HepG2 (cell line): Measurements from ENCODE around the gene STX5. TPM values are rescaled to one million over a fixed set of nuclear protein-coding genes. Genes with fewer than 3 reads are reported as not detected.
A peak's percentile ranks its signal among the peaks of the same experiment; 100 is the strongest.

Experiments used
- AGO2 ChIP-seq: fragments of 200-400 bp; formaldehyde crosslinking; optimal IDR thresholded peaks from 2 replicates; pipeline ENCODE3; 2017; ENCODE audit warnings: mild to moderate bottlenecking, low read depth, low read length, moderate library complexity
- AKNA ChIP-seq: sonication (generic); formaldehyde crosslinking; IDR thresholded peaks from 2 replicates; pipeline ENCODE4 v1.4.0; 2020; ENCODE audit warnings: missing genetic modification reagents, borderline replicate concordance
- ERF ChIP-seq: IDR thresholded peaks from 2 replicates; pipeline ENCODE4 v1.6.1; 2018; ENCODE audit warnings: missing biosample characterization, missing genetic modification reagents
- FOXA3 ChIP-seq: IDR thresholded peaks from 2 replicates; pipeline ENCODE4 v1.6.1; 2016; ENCODE audit warnings: missing genetic modification reagents, missing compliant biosample characterization
- MED1 ChIP-seq: sonication (generic); formaldehyde crosslinking; IDR thresholded peaks from 2 replicates; pipeline ENCODE4 v1.4.0; 2020; ENCODE audit warnings: missing genetic modification reagents
- NCOR1 ChIP-seq: fragments of 200-600 bp; sonication (generic); IDR thresholded peaks from 2 replicates; pipeline ENCODE4 v1.7.0; 2017; ENCODE audit warnings: antibody characterized with exemption, low read length, borderline replicate concordance
- THAP11 ChIP-seq: IDR thresholded peaks from 2 replicates; pipeline ENCODE4 v1.6.1; 2016; ENCODE audit warnings: missing biosample characterization, missing genetic modification reagents
- TSC22D2 ChIP-seq: sonication (generic); formaldehyde crosslinking; IDR thresholded peaks from 2 replicates; pipeline ENCODE4 v1.5.1; 2020; ENCODE audit warnings: missing genetic modification reagents, mild to moderate bottlenecking, borderline replicate concordance
- ZBTB14 ChIP-seq: sonication (generic); formaldehyde crosslinking; IDR thresholded peaks from 2 replicates; pipeline ENCODE4 v1.4.0; 2020; ENCODE audit warnings: missing genetic modification reagents
- ZNF777 ChIP-seq: sonication (generic); formaldehyde crosslinking; IDR thresholded peaks from 2 replicates; pipeline ENCODE4 v1.4.0; 2020; ENCODE audit warnings: missing genetic modification reagents
- ZNF792 ChIP-seq: IDR thresholded peaks from 2 replicates; pipeline ENCODE4 v1.6.1; 2016
- polyA plus RNA-seq, 8 experiments: library from polyadenylated mRNA; depleted of rRNA in 3 of 8; stranded (reverse) in 7 of 8; unstranded in 1 of 8; fragments of >200 nt; fragmentation: Illumina TruSeq in 4 of 8; extraction: Trizol in 4 of 8; gene quantifications; 2 replicates each; pipeline versions ENCODE4 v1.2.1 to v1.2.3, GENCODE V29; 2011 to 2016; ENCODE audit warnings: low read depth in 4 of 8, missing spikeins in 1 of 8, mixed read lengths in 1 of 8; ENCODE audit not compliant: insufficient read depth in 1 of 8
- total RNA-seq, 5 experiments: library from RNA; depleted of rRNA; stranded (reverse); fragments of >200 nt; fragmentation: Illumina TruSeq; extraction: Trizol; gene quantifications; 2 replicates each; pipeline ENCODE4 v1.2.3, GENCODE V29; 2016; ENCODE audit warnings: low read depth in 1 of 5
- TF ChIP-seq, protein P1 (sequence below): sonication (generic); formaldehyde crosslinking; IDR thresholded peaks from 2 replicates; pipeline ENCODE4 v1.4.0; 2020; ENCODE audit warnings: missing genetic modification reagents
- TF ChIP-seq, protein P2 (sequence below): sonication (generic); formaldehyde crosslinking; IDR thresholded peaks from 2 replicates; pipeline ENCODE4 v1.5.0; 2020; ENCODE audit warnings: mild to moderate bottlenecking, missing genetic modification reagents
- TF ChIP-seq, protein P3 (sequence below): sonication (generic); formaldehyde crosslinking; conservative IDR thresholded peaks from 2 replicates; pipeline ENCODE4 v1.8.0; 2022; ENCODE audit warnings: mild to moderate bottlenecking, moderate library complexity, missing genetic modification reagents
- TF ChIP-seq, protein P4 (sequence below): sonication (generic); formaldehyde crosslinking; IDR thresholded peaks from 2 replicates; pipeline ENCODE4 v1.4.0; 2020; ENCODE audit warnings: missing genetic modification reagents, low read depth, mild to moderate bottlenecking, borderline replicate concordance

The STX5 gene
- total and polyA plus RNA-seq, 2 of the 13 experiments (the other 11 are each of a cell fraction or from before 2014, with no cell fraction given), result 26.9 to 30.0 TPM

GRCh38 chr11:62771144-62772021 lies 60.5 kb downstream of the STX5 start, which contains the start of gene TAF6L (continued):
- TF ChIP-seq, protein P1, sequence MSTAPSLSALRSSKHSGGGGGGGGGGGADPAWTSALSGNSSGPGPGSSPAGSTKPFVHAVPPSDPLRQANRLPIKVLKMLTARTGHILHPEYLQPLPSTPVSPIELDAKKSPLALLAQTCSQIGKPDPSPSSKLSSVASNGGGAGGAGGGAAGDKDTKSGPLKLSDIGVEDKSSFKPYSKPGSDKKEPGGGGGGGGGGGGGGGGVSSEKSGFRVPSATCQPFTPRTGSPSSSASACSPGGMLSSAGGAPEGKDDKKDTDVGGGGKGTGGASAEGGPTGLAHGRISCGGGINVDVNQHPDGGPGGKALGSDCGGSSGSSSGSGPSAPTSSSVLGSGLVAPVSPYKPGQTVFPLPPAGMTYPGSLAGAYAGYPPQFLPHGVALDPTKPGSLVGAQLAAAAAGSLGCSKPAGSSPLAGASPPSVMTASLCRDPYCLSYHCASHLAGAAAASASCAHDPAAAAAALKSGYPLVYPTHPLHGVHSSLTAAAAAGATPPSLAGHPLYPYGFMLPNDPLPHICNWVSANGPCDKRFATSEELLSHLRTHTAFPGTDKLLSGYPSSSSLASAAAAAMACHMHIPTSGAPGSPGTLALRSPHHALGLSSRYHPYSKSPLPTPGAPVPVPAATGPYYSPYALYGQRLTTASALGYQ (CRISPR knock-in tag), result no peak
- peak; percentile 25; the same call in 1 of the 2 replicates for TF ChIP-seq ZNF792 (CRISPR knock-in tag)
- no peak for TF ChIP-seq AKNA (CRISPR knock-in tag)
- TF ChIP-seq FOXA3 (CRISPR knock-in tag), result no peak; the same call in 1 of the 2 replicates
- TF ChIP-seq AGO2, result peak; percentile 58
- no peak for TF ChIP-seq ZBTB14 (CRISPR knock-in tag)
- peak; percentile 67 for TF ChIP-seq THAP11
- TF ChIP-seq ZNF777 (CRISPR knock-in tag), result peak; percentile 34; the same call in 1 of the 2 replicates
- TF ChIP-seq, protein P2, sequence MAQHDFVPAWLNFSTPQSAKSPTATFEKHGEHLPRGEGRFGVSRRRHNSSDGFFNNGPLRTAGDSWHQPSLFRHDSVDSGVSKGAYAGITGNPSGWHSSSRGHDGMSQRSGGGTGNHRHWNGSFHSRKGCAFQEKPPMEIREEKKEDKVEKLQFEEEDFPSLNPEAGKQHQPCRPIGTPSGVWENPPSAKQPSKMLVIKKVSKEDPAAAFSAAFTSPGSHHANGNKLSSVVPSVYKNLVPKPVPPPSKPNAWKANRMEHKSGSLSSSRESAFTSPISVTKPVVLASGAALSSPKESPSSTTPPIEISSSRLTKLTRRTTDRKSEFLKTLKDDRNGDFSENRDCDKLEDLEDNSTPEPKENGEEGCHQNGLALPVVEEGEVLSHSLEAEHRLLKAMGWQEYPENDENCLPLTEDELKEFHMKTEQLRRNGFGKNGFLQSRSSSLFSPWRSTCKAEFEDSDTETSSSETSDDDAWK, result no peak
- TF ChIP-seq ERF, result no peak; the same call in 1 of the 2 replicates
- 0 out of 2 replicates have a peak, but pooled peaks have one; percentile 16 for TF ChIP-seq TSC22D2 (CRISPR knock-in tag)
- TF ChIP-seq, protein P3, sequence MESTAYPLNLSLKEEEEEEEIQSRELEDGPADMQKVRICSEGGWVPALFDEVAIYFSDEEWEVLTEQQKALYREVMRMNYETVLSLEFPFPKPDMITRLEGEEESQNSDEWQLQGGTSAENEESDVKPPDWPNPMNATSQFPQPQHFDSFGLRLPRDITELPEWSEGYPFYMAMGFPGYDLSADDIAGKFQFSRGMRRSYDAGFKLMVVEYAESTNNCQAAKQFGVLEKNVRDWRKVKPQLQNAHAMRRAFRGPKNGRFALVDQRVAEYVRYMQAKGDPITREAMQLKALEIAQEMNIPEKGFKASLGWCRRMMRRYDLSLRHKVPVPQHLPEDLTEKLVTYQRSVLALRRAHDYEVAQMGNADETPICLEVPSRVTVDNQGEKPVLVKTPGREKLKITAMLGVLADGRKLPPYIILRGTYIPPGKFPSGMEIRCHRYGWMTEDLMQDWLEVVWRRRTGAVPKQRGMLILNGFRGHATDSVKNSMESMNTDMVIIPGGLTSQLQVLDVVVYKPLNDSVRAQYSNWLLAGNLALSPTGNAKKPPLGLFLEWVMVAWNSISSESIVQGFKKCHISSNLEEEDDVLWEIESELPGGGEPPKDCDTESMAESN (CRISPR knock-in tag), result peak; percentile 64
- TF ChIP-seq NCOR1, result peak; percentile 76; the same call in 1 of the 2 replicates
- 0 out of 2 replicates have a peak, but pooled peaks have one; percentile 11 for TF ChIP-seq MED1 (CRISPR knock-in tag)
- TF ChIP-seq, protein P4, sequence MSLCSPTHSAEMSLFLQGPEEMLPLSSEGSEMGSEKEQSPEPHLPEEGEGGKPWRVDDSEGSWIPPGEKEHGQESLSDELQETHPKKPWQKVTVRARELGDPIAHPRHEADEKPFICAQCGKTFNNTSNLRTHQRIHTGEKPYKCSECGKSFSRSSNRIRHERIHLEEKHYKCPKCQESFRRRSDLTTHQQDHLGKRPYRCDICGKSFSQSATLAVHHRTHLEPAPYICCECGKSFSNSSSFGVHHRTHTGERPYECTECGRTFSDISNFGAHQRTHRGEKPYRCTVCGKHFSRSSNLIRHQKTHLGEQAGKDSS (CRISPR knock-in tag), result peak; percentile 43; the same call in 1 of the 2 replicates
